Measurements from ENCODE around the gene SCGB2A2.

- TF ChIP-seq CTCF (IDR thresholded peaks at IDR 0.05; ENCODE audit: low read depth, low read length, missing input control) (no peak), RAD21 (IDR thresholded peaks at IDR 0.05) (no peak), HNF4A (conservative IDR thresholded peaks at IDR 0.05) (no peak), JUND (IDR thresholded peaks at IDR 0.05) (no peak), YY1 (IDR thresholded peaks at IDR 0.05) (no peak), MAX (IDR thresholded peaks at IDR 0.05) (no peak), GABPA (IDR thresholded peaks at IDR 0.05 in 1 of 2, conservative IDR thresholded peaks at IDR 0.05 in 1 of 2) (no peak), FOXA1 (IDR thresholded peaks at IDR 0.05) (no peak), TAF1 (conservative IDR thresholded peaks at IDR 0.05) (no peak), RXRA (IDR thresholded peaks at IDR 0.05) (no peak)
These were observed 36.2 kb upstream of the SCGB2A2 start for GRCh38 chr11:62233730-62234129.

All from liver (tissue), 3 donors.